ENCODE data around the gene PPP2CA.

Gene PPP2CA

DNA sequence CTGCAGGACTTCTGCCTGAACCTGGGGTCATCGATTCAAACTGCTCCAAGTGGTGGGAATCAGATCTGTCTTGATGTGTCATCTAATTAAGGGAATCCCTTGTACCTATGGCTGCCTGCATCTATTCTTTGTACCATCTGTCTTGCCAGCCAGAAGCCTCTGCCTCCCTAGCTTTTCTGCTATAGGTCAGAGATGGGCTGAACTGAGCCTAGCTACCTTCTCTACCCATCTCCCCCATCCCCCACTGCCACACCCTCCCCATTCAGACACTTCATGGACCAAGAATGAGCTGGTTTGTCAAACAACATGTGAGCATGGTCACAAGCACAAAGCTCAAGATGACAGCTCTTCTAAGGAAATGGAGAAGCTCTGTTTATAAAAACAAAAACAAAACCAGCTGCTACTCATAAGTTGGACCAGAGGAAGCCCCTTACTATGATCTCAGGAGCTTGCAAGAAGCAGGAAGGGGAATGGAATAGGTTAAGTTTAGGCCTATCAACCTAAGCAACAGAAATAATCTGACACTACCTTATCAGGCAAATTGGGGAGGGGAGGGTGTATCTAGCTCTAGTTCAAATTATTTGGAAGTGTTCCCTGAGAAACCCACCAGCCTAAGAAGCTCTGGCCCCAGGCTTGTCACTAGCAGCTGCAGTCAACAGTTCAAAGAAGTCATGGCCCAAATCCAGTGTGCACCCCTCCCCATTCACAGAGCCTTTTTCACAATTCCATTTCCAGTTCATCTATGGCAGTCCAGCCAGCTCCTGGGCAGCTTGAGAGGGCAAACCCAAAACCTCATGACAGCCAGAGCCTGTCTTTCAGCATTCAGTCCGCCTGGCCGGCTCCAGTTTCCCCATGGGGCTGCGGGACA is 79.0 kb downstream of the PPP2CA start:
- DNase-seq: no peak

GRCh38 chr5:134145779-134146581 is 79.9 kb downstream of the PPP2CA start:
- peak; percentile 1 for DNase-seq

- DNase-seq: no peak
These were observed 80.7 kb downstream of the PPP2CA start for GRCh38 chr5:134145041-134145757.

Measured in NCI-H1105 treated with DMSO at 0.1 percent for 48 hours (cell line).